SK-N-SH treated with all-trans-retinoic acid at 6 μM for 48 hours (cell line): ENCODE measurements around the gene NTF3.

Experiments used
- ATAC-seq: fragments of 200-7000 bp; cut with Tn5 transposase; 3 replicates; pipeline ENCODE4 v1.9.1; 2020; ENCODE audit warnings: mild to moderate bottlenecking, moderate library complexity
- ARNTL ChIP-seq: fragments of 450-650 bp; formaldehyde crosslinking; IDR thresholded peaks from 2 replicates; pipeline ENCODE4 v1.5.0; 2020; ENCODE audit warnings: low read depth, mild to moderate bottlenecking, moderate library complexity, borderline replicate concordance
- BACH2 ChIP-seq: fragments of 250-450 bp; sonication (Bioruptor Pico); IDR thresholded peaks from 2 replicates; pipeline ENCODE4 v1.9.0; 2021; ENCODE audit warnings: mild to moderate bottlenecking, borderline replicate concordance
- CREB5 ChIP-seq: fragments of 250-450 bp; sonication (Bioruptor Pico); IDR thresholded peaks from 2 replicates; pipeline ENCODE4 v1.5.1; 2020; ENCODE audit warnings: low read depth, mild to moderate bottlenecking, moderate library complexity
- ESRRG ChIP-seq: fragments of 250-450 bp; sonication (Bioruptor Pico); IDR thresholded peaks from 2 replicates; pipeline ENCODE4 v1.6.1; 2021; ENCODE audit warnings: mild to moderate bottlenecking
- GLIS3 ChIP-seq: fragments of 250-450 bp; sonication (Bioruptor Pico); IDR thresholded peaks from 2 replicates; pipeline ENCODE4 v1.5.0; 2020; ENCODE audit warnings: mild to moderate bottlenecking, moderate library complexity
- ISL1 ChIP-seq: fragments of 250-450 bp; sonication (Bioruptor Pico); IDR thresholded peaks from 2 replicates; pipeline ENCODE4 v2.1.2; 2022; ENCODE audit warnings: mild to moderate bottlenecking, moderate library complexity
- PATZ1 ChIP-seq: fragments of 250-450 bp; sonication (Bioruptor Pico); IDR thresholded peaks from 2 replicates; pipeline ENCODE4 v1.8.0; 2020; ENCODE audit warnings: mild to moderate bottlenecking, moderate library complexity, borderline replicate concordance
- PPARA ChIP-seq: fragments of 250-450 bp; sonication (Bioruptor Pico); IDR thresholded peaks from 2 replicates; pipeline ENCODE4 v1.5.0; 2020; ENCODE audit warnings: mild to moderate bottlenecking, borderline replicate concordance
- RARB ChIP-seq: fragments of 250-450 bp; sonication (Bioruptor Pico); IDR thresholded peaks from 2 replicates; pipeline ENCODE4 v1.8.0; 2021; ENCODE audit warnings: mild to moderate bottlenecking, moderate library complexity
- SNAI2 ChIP-seq: fragments of 250-450 bp; sonication (Bioruptor Pico); IDR thresholded peaks from 2 replicates; pipeline ENCODE4 v1.5.0; 2020; ENCODE audit warnings: mild to moderate bottlenecking, moderate library complexity
- TOX ChIP-seq: fragments of 250-450 bp; sonication (Bioruptor Pico); IDR thresholded peaks from 2 replicates; pipeline ENCODE4 v1.8.0; 2021; ENCODE audit warnings: mild to moderate bottlenecking, moderate library complexity, borderline replicate concordance
- TSHZ2 ChIP-seq: fragments of 250-450 bp; sonication (Bioruptor Pico); IDR thresholded peaks from 2 replicates; pipeline ENCODE4 v1.5.0; 2020; ENCODE audit warnings: mild to moderate bottlenecking, moderate library complexity
- ZC3H10 ChIP-seq: fragments of 250-450 bp; sonication (Bioruptor Pico); IDR thresholded peaks from 2 replicates; pipeline ENCODE4 v1.5.1; 2021; ENCODE audit warnings: mild to moderate bottlenecking, moderate library complexity
- ZFP3 ChIP-seq: fragments of 250-450 bp; sonication (Bioruptor Pico); IDR thresholded peaks from 2 replicates; pipeline ENCODE4 v1.5.0; 2020; ENCODE audit warnings: mild to moderate bottlenecking, moderate library complexity
- ZFP30 ChIP-seq: fragments of 450-650 bp; formaldehyde crosslinking; IDR thresholded peaks from 2 replicates; pipeline ENCODE4 v1.5.0; 2022; ENCODE audit warnings: mild to moderate bottlenecking, moderate library complexity
- ZNF565 ChIP-seq: fragments of 450-650 bp; formaldehyde crosslinking; conservative IDR thresholded peaks from 2 replicates; pipeline ENCODE4 v1.5.0; 2020; ENCODE audit warnings: low read depth, mild to moderate bottlenecking, moderate library complexity
- ZNF70 ChIP-seq: fragments of 450-650 bp; formaldehyde crosslinking; IDR thresholded peaks from 2 replicates; pipeline ENCODE4 v1.5.0; 2020; ENCODE audit warnings: mild to moderate bottlenecking, moderate library complexity
- ZNF8 ChIP-seq: fragments of 450-650 bp; formaldehyde crosslinking; IDR thresholded peaks from 2 replicates; pipeline ENCODE4 v1.5.0; 2020; ENCODE audit warnings: mild to moderate bottlenecking, moderate library complexity
- TF ChIP-seq, protein P1 (sequence below): fragments of 250-450 bp; sonication (Bioruptor Pico); IDR thresholded peaks from 2 replicates; pipeline ENCODE4 v1.8.0; 2021; ENCODE audit warnings: low read depth, mild to moderate bottlenecking, moderate library complexity, borderline replicate concordance
- TF ChIP-seq, protein P2 (sequence below): fragments of 250-450 bp; sonication (Bioruptor Pico); IDR thresholded peaks from 2 replicates; pipeline ENCODE4 v1.5.1; 2021; ENCODE audit warnings: mild to moderate bottlenecking, moderate library complexity

The NTF3 gene

GRCh38 chr12:5433081-5433844, 1.4 kb downstream of the NTF3 start (continued):
- TF ChIP-seq TSHZ2 (CRISPR knock-in tag) (no peak), ZNF565 (no peak)

- no peak for ATAC-seq
- TF ChIP-seq ZFP30 (no peak), PPARA (CRISPR knock-in tag) (no peak), ARNTL (CRISPR knock-in tag) (no peak), ZNF565 (no peak), SNAI2 (no peak), ISL1 (CRISPR knock-in tag) (no peak), CREB5 (CRISPR knock-in tag) (no peak), ZFP3 (no peak), ZC3H10 (CRISPR knock-in tag) (no peak), ZNF70 (no peak)
- TF ChIP-seq, protein P1, sequence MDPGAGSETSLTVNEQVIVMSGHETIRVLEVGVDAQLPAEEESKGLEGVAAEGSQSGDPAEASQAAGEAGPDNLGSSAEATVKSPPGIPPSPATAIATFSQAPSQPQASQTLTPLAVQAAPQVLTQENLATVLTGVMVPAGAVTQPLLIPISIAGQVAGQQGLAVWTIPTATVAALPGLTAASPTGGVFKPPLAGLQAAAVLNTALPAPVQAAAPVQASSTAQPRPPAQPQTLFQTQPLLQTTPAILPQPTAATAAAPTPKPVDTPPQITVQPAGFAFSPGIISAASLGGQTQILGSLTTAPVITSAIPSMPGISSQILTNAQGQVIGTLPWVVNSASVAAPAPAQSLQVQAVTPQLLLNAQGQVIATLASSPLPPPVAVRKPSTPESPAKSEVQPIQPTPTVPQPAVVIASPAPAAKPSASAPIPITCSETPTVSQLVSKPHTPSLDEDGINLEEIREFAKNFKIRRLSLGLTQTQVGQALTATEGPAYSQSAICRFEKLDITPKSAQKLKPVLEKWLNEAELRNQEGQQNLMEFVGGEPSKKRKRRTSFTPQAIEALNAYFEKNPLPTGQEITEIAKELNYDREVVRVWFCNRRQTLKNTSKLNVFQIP: no peak
- TF ChIP-seq, protein P2, sequence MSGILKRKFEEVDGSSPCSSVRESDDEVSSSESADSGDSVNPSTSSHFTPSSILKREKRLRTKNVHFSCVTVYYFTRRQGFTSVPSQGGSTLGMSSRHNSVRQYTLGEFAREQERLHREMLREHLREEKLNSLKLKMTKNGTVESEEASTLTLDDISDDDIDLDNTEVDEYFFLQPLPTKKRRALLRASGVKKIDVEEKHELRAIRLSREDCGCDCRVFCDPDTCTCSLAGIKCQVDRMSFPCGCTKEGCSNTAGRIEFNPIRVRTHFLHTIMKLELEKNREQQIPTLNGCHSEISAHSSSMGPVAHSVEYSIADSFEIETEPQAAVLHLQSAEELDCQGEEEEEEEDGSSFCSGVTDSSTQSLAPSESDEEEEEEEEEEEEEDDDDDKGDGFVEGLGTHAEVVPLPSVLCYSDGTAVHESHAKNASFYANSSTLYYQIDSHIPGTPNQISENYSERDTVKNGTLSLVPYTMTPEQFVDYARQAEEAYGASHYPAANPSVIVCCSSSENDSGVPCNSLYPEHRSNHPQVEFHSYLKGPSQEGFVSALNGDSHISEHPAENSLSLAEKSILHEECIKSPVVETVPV (CRISPR knock-in tag): no peak
These were observed 2.1 kb downstream of the NTF3 start for GRCh38 chr12:5433845-5434646.

DNA sequence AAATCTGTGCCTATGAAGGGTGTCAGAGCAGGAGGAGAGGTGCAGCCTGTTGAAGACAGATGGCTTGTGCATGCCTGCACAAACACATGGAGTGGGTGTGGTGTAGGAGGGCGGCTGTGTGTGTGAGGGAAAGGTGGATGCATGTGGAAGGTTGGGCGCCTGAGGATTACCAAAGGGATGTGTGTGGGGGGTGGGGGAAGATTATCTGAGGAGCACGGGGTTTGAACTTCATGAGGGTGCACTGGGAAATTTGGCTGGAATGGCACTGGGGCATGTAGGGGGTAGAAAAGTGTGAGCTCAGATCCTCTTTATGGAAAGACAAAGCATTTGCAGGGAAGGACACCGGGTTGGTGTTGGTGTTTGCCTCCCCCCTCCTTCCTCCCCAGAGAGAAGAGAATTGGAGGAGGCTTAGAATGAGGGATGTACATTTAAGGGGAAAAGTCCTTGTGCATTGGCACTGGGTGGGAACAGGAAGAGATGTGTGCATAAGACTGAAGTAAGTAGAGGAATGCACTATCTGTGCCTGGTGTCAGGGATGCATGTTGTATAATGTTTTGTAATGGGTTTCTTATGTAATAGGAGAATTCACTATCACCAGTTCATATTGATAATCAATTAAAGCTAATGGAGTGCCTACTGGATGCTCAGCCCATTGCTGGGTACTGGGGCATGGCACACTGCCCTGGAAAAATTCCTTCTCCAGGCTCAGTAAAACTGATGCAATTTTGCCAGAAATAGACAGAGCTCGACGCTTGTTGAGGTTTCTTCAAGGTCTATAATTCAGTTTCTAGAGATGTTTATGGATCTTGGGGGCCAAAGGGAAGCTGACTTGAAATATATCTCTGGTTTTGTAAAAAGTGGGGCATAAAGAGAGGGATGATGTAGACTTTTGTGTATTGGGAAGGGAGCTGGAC, 3.0 kb downstream of the NTF3 start:
- no peak for ATAC-seq
- no peak for TF ChIP-seq GLIS3 (CRISPR knock-in tag)
- no peak for TF ChIP-seq CREB5 (CRISPR knock-in tag)
- TF ChIP-seq, protein P2 (CRISPR knock-in tag): no peak
- TF ChIP-seq ZFP30: no peak
- TF ChIP-seq, protein P1: no peak
- TF ChIP-seq ZNF8 (CRISPR knock-in tag): no peak
- TF ChIP-seq ZC3H10 (CRISPR knock-in tag): no peak
- TF ChIP-seq TOX (CRISPR knock-in tag): no peak
- no peak for TF ChIP-seq BACH2 (CRISPR knock-in tag)
- no peak for TF ChIP-seq ESRRG (CRISPR knock-in tag)
- no peak for TF ChIP-seq RARB (CRISPR knock-in tag)
- TF ChIP-seq ZFP3: no peak
- no peak for TF ChIP-seq PATZ1 (CRISPR knock-in tag)
- TF ChIP-seq ZNF565: no peak
- TF ChIP-seq ZNF70: no peak
